A549 treated with GW870086 at 1 μM for 4 hours (cell line): ENCODE measurements around the gene FMNL2. TPM values are rescaled to one million over a fixed set of nuclear protein-coding genes. Genes with fewer than 3 reads are reported as not detected.

Experiments used
- total RNA-seq: library from RNA; stranded (reverse); fragments of 200-300 nt; extraction: Qiagen RNA extraction; gene quantifications from 5 replicates; pipeline ENCODE4 v1.2.3, GENCODE V29; 2022; ENCODE audit warnings: low read depth

Gene FMNL2
- 26.3 to 38.5 TPM (median 32.2 TPM) in 5 replicates for total RNA-seq

GRCh38 chr2:152335016-152335725, at the start of gene FMNL2:
FMNL2 (plus strand) TSS chr2:152335174.

Other genes starting within 250 kb of the FMNL2 start
- gene CACNB4, start 236.1 kb upstream of the FMNL2 start, total RNA-seq: 0.03 to 0.37 TPM (median 0.22 TPM) in 5 replicates
- 6.6 to 9.9 TPM (median 9.5 TPM) in 5 replicates for gene STAM2, start 159.4 kb upstream of the FMNL2 start, total RNA-seq